ENCODE data around the gene CLVS2.

CLVS2 gene

GRCh38 chr6:123024976-123025375 lies 28.9 kb downstream of the CLVS2 start:
- no peak for DNase-seq (ENCODE audit: low spot score)

GRCh38 chr6:123027408-123027807 lies 31.4 kb downstream of the CLVS2 start:
- no peak for DNase-seq (ENCODE audit: low spot score)

GRCh38 chr6:123028263-123028662 lies 32.2 kb downstream of the CLVS2 start:
- no peak for DNase-seq (ENCODE audit: low spot score)

GRCh38 chr6:123030282-123030681 lies 34.2 kb downstream of the CLVS2 start:
- no peak for DNase-seq (ENCODE audit: low spot score)

DNA sequence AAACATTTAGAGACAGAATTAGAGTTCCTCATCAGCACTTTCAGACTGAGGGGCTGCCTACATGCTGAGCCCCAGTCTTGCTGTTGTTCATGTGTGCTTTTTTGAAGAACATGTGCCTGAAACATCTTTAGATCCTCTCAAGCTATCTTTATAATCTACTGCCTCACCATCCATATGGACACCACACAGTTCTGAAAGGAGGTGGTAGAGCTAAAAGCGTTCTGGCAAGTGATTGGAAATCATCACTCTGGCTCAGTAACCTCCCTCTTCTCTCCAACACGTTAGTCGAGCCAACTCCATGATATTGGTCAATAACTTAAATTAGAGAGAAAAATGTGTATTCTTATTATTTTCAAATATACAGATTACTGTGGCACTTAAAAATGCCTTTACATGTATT lies 40.6 kb downstream of the CLVS2 start:
- no peak for DNase-seq (ENCODE audit: low spot score)

GRCh38 chr6:123039431-123039830 lies 43.4 kb downstream of the CLVS2 start:
- DNase-seq (ENCODE audit: low spot score), result no peak

- no peak for DNase-seq (ENCODE audit: low spot score)
Observed at GRCh38 chr6:123042401-123042800, 46.4 kb downstream of the CLVS2 start.

- no peak for DNase-seq (ENCODE audit: low spot score)
Observed at GRCh38 chr6:123044341-123044860, 48.4 kb downstream of the CLVS2 start.

- DNase-seq (ENCODE audit: low spot score), result no peak
Observed at GRCh38 chr6:123053602-123054225, 57.7 kb downstream of the CLVS2 start.

DNA sequence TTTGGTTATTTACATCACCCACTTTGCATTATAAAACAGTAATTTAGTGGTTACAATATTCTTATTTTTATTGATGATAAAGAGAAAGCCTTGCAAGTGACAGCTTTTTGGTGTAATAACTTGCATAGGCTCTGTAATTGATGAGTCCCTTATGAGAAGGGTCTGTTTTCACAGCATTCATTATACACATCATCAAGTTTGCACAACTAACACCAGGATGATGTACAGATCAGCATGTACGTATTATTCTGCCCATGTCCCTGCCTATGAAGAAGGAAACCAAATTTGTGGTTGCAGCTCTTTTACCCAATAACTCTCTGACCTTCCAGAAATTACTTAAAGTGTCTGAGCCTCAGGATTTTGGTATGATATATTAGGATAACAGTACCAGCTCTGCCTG lies 59.2 kb downstream of the CLVS2 start:
- DNase-seq (ENCODE audit: low spot score), result no peak

GRCh38 chr6:123062670-123063069 lies 66.6 kb downstream of the CLVS2 start:
- no peak for DNase-seq (ENCODE audit: low spot score)

DNA sequence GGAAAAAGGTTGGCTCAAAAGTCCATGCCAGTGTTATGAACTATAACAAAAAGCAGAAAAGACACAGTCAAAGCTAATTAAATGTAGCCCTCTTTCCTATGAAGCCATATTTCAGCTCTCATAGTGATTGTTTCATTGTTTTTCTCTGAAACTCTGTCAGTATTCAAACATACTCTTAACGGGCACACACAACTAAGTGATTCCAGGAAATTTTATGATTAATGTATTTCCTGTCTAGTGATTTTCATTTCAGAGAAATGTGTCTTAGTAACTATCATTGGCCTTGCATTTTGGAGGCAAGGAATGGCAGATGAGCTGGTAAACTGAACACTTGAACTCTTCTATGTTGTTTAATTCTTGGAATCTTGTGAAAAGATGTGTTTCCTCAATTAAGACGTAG lies 68.0 kb downstream of the CLVS2 start:
- no peak for DNase-seq (ENCODE audit: low spot score)

DNA sequence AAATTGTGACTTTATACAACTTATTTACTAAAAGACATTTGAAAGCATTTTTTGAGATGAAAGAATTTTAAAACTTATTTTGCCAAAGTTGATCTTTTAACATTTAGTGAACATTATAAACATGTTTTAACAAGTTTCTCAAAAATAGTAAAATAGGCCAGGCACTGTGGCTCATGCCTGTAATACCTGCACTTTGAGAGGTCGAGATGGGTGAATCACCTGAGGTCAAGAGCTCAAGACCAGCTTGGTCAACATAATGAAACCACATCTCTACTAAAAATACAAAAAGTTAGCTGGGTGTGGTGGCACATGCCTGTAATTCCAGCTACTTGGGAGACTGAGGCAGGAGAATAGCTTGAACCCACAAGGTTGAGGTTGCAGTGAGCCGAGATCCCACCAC lies 78.6 kb downstream of the CLVS2 start:
- DNase-seq (ENCODE audit: low spot score), result no peak

DNA sequence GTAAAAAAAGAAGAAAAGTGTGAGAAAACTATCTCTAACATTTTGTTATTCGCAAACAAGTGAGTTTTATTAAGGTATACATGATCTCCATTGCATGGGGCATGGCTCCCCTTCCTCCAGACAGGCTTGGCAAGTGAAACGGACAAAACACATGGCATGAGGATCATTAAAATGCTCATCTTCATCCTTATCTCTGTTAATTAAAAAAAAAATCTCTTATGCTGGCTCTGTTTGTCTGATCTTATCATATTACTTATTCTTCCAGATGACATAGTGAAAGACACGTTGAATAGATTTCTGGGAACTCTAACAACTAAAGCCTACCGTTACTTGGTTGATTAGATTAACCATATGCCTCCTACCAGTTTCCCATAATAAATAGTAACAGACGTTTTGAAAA lies 89.4 kb downstream of the CLVS2 start:
- DNase-seq (ENCODE audit: low spot score), result no peak

GRCh38 chr6:123089226-123089625 lies 93.2 kb downstream of the CLVS2 start:
- DNase-seq (ENCODE audit: low spot score), result no peak

DNA sequence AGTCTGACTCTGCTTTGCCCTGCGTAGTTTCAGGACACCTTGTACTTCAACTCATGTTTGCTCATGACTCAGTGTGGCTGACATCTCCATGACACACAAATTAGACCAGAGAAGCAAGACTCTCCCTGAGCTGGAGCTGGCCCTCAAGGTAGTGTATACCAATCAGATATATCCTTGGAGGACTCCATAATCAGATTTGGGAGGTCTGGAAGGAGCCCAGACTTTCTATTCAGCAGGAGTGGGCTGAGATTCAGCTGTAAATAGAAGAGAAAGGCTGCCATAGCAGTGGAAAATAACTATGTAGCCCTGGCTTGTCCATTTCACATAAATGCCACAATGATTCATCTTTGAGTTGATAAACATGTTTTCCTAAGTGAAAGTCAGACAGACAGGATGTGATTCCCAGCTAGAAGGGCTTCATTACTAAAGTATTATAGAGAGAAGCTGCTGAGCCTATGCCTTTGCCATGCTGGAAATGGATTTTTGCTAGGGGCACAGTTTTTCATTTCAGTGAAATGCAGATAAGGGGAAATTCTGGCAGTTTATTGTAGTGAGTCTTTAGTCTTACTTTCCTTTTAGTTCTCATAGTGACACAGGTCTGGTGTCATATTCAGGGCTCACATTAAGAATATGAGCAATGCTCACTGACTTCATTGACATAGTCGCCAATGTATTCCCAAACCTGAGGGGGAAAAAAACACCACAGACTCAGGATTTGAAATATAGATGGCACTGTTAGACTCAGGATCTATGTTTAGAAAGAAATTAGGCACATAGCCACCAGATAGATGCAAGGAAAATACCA lies 95.3 kb downstream of the CLVS2 start:
- no peak for DNase-seq (ENCODE audit: low spot score)

DNA sequence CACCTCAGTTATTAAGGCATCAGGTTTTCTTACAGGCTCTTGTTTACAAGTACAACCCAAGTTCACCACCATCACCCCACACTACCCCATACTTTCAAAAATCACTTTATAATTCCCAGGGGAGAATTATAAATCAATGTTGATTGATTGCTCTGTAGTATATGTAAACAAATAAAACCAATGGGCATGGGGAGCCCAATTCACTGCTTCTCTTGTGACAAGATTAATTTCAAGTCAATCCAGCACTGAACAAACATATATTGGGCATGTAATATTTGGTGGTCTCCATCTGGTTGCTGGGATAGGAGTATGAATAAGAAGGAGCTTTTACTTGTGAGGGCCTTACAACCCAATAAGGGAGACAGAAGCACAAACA lies 95.8 kb downstream of the CLVS2 start:
- no peak for DNase-seq (ENCODE audit: low spot score)

DNA sequence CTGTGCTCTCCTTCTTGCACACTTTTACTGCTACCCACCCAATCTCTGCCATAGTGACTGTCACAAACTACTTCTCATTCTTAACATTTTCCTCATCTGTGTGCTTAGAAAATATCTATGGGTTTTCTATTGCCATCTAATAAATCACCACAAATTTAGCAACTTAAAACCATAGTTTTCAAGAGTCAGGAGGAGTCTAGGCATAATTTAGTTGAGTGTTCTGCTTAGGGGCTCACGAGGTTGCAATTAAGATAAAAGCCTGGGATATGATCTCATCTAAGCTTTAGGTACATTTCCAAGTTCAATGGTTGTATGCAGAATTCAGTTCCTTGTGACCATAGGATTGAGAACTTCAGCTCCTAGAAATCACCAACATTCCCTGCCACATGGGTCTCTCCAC lies 98.8 kb downstream of the CLVS2 start:
- no peak for DNase-seq (ENCODE audit: low spot score)

- DNase-seq (ENCODE audit: low spot score), result no peak
Observed at GRCh38 chr6:123105561-123105960, 109.5 kb downstream of the CLVS2 start.

GRCh38 chr6:123116370-123116769 lies 120.3 kb downstream of the CLVS2 start:
- DNase-seq (ENCODE audit: low spot score), result no peak

DNA sequence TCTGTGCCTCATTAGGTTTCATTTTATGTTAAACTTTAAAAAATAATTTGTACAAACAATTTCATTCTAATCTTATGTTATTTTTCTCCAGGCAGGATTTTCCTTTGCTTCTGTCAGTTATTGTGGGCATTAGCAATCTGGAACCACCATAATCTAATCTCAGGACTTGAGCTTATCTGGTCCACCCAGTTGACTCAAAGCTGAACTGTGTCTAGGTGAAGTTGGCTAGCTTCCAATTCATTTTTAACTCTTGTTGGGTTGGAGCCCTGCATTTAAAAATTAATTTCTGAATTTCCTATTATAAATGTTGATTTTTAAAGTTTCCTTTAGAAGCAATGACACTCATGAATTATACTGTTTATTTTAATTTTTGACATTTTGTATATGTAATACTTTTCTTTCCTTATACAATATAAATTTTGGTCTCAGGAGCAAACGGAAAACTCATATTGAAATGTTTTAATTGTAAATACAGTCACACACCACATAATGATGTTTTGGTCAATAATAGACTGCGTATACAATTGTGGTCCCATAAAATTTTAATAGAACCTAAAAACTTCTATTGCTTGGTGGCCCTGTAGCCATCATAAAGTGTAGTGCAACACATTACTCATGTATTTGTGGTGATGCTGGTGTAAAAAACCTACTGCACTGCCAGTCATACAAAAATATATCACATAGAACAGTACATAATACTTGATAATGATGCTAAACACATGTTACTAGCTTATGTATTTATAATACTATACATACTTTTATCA lies 121.3 kb downstream of the CLVS2 start:
- no peak for DNase-seq (ENCODE audit: low spot score)

DNA sequence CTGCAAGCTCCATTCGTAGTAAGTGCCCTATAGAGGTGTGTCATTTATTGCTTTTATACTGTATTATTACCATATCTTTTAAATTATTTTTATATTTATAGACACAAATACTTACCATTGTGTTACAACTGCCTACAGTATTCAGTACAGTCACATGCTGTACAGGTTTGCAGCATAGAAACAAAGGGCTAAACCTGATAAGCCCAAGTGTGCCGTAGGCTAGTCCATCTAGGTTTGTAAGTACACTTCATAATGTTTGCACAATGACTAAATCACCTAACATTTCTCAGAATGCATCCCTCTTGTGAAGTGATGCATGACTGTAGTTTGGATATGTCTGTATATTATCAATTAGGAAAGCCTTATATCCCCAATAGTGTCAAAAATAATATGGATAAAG lies 122.8 kb downstream of the CLVS2 start:
- DNase-seq (ENCODE audit: low spot score), result no peak
